ENCODE results near the gene METTL8. TPM values are rescaled to one million over a fixed set of nuclear protein-coding genes. Genes with fewer than 3 reads are reported as not detected.

METTL8 gene
- total RNA-seq, 2 donors from 2014 or later: 8.1 to 18.0 TPM

GRCh38 chr2:171320731-171321130 is 113.1 kb downstream of the METTL8 start:
- no peaks in the 10 kb centered on the region for H3K4me1 ChIP-seq (replicated peaks)
- intact Hi-C loops (cut with DNase I): no loop called here
- no peak for DNase-seq (ENCODE audit: low spot score)
- no peaks in the 10 kb centered on the region for H3K36me3 ChIP-seq
- no peak for TF ChIP-seq POLR2A (IDR thresholded peaks at IDR 0.05)
- no peak for TF ChIP-seq POLR2AphosphoS5 (IDR thresholded peaks at IDR 0.05)
- TF ChIP-seq, protein P1, sequence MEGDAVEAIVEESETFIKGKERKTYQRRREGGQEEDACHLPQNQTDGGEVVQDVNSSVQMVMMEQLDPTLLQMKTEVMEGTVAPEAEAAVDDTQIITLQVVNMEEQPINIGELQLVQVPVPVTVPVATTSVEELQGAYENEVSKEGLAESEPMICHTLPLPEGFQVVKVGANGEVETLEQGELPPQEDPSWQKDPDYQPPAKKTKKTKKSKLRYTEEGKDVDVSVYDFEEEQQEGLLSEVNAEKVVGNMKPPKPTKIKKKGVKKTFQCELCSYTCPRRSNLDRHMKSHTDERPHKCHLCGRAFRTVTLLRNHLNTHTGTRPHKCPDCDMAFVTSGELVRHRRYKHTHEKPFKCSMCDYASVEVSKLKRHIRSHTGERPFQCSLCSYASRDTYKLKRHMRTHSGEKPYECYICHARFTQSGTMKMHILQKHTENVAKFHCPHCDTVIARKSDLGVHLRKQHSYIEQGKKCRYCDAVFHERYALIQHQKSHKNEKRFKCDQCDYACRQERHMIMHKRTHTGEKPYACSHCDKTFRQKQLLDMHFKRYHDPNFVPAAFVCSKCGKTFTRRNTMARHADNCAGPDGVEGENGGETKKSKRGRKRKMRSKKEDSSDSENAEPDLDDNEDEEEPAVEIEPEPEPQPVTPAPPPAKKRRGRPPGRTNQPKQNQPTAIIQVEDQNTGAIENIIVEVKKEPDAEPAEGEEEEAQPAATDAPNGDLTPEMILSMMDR (IDR thresholded peaks at IDR 0.05): no peak
- no peak overlapping the region for H3K27ac ChIP-seq
- no peak overlapping the region for H3K4me3 ChIP-seq
- H3K9me3 ChIP-seq: no peaks in the 10 kb centered on the region
- no peaks in the 10 kb centered on the region for H3K27me3 ChIP-seq (replicated peaks; ENCODE audit: insufficient read depth)

DNA sequence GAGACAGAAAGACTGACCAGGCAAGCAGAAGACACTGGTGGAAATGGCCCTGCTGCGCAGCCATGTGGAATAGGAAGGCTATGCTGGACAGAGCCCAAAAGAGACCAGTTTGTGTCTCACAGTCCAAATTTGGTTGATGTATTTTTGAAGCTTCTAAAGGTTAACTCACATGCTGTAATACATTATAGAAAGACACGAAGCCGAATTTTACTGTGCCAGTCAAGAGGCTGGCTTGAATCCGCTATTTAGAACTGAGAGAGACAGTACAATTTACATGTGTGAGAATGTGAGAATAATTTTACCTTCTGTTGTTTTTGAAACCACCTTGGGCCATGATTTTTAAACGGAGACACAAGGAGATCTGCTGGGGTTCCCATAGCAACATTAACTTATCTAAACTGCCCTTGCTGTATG is 113.6 kb downstream of the METTL8 start:
- H3K9me3 ChIP-seq: no peaks in the 10 kb centered on the region
- H3K4me3 ChIP-seq: no peak overlapping the region
- H3K27ac ChIP-seq: no peak overlapping the region
- WGBS: 88% methylated on average over 5 of the region's 5 CpGs
- no peak for DNase-seq (ENCODE audit: low spot score)
- no peaks in the 10 kb centered on the region for H3K27me3 ChIP-seq (replicated peaks; ENCODE audit: insufficient read depth)
- TF ChIP-seq, protein P1 (IDR thresholded peaks at IDR 0.05): no peak
- TF ChIP-seq POLR2A (IDR thresholded peaks at IDR 0.05) (no peak), POLR2AphosphoS5 (IDR thresholded peaks at IDR 0.05) (no peak)
- H3K4me1 ChIP-seq (replicated peaks): no peaks in the 10 kb centered on the region
- intact Hi-C loops (cut with DNase I): no loop called here
- no peaks in the 10 kb centered on the region for H3K36me3 ChIP-seq

DNA sequence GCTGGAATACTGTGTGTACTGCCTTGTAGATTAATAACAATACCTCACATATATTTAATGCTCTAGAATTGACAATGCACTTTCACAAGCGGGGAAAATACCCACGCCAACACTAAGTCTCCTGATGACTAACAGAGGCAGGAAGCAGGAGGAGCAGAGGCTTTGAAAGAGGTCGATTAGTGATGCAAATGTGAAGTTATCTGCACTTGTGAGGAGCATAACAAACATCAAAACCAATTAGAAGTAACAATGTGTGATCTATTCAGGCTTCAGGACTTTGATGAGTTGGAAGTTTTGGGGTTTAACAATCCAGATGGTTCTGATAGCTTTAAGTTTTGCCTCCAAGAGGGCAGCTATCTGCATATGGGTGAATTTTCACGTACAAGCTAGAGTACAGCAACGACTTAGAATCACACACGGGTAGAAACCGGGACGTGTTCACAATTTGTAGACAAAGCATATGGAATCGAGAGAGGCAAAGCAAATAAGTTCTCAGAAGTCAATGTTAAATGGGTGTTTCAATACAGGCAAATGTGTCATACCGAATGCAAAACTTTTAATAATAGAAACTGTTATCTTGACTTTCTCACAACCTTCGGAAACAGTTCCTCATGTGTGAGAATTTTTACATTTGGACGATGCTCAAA is 114.5 kb downstream of the METTL8 start:
- no peak for TF ChIP-seq POLR2AphosphoS5 (IDR thresholded peaks at IDR 0.05)
- TF ChIP-seq, protein P1 (IDR thresholded peaks at IDR 0.05): no peak
- TF ChIP-seq POLR2A (IDR thresholded peaks at IDR 0.05): no peak
- 78% methylated on average over 12 of the region's 12 CpGs for WGBS
- no peak overlapping the region for H3K4me3 ChIP-seq
- H3K4me1 ChIP-seq (replicated peaks): no peaks in the 10 kb centered on the region
- no peaks in the 10 kb centered on the region for H3K27me3 ChIP-seq (replicated peaks; ENCODE audit: insufficient read depth)
- H3K9me3 ChIP-seq: no peaks in the 10 kb centered on the region
- intact Hi-C loops (cut with DNase I): no loop called here
- H3K36me3 ChIP-seq: no peaks in the 10 kb centered on the region
- no peak overlapping the region for H3K27ac ChIP-seq
- DNase-seq (ENCODE audit: low spot score): no peak

DNA sequence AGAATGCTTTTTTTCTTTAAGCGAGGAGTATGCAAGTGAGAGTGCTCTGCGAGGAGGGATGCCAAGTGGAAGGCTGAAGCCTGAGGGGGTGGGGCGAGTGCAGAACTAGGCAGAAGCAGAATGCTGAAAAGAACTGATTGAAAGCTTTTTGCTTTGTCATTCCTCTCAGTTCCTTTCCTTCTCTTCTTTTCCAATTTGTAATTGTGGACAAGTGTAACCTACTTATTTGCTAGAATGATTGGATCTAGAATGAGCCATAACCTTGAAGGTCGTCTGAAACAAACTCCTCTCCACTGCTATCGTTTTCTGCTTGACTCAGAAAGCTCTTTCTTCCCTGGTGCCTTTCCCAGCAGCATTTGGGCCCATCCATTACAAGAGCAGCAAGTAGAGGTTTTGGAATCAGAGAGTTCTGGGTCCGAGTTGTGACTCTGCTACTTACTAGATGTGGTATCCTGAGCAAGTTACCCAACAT is 115.3 kb downstream of the METTL8 start:
- no peaks in the 10 kb centered on the region for H3K4me1 ChIP-seq (replicated peaks)
- no peak for DNase-seq (ENCODE audit: low spot score)
- no peaks in the 10 kb centered on the region for H3K9me3 ChIP-seq
- intact Hi-C loops (cut with DNase I): no loop called here
- TF ChIP-seq POLR2AphosphoS5 (IDR thresholded peaks at IDR 0.05) (no peak), POLR2A (IDR thresholded peaks at IDR 0.05) (no peak)
- TF ChIP-seq, protein P1 (IDR thresholded peaks at IDR 0.05): no peak
- 37% methylated on average over 6 of the region's 6 CpGs for WGBS
- no peaks in the 10 kb centered on the region for H3K27me3 ChIP-seq (replicated peaks; ENCODE audit: insufficient read depth)
- H3K27ac ChIP-seq: no peak overlapping the region
- H3K36me3 ChIP-seq: no peaks in the 10 kb centered on the region
- no peak overlapping the region for H3K4me3 ChIP-seq

DNA sequence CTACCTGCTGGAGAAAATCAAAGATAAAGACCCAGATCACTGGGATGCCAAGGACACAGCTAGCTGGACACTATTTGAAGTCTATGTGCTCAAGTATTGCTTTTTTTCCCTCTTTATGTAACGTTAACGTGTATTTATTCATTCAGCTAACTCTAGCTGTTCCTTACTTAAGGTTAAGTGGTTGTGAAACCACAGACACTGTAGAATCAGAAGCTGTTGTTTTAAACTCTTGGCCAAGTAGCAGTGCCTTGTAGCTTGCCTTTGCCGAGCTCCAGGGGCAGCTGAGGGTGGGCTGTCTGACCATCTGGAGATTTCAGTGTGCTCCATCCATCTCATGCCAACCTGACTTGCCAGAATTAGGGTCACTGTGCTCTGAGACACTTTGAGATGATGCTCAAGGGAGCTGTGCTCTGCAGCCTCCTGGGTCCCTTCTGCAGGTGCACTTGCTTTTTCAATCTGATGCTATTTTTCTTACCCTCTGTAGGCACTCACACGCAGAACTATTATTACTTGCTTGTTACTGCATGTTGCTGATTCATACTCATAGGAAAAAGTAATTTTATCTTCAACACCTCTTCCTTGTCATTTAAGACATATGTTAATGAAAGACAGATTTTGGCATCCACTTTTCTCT is 116.2 kb downstream of the METTL8 start:
- TF ChIP-seq POLR2A (IDR thresholded peaks at IDR 0.05): no peak
- TF ChIP-seq, protein P1 (IDR thresholded peaks at IDR 0.05): no peak
- no peak for TF ChIP-seq POLR2AphosphoS5 (IDR thresholded peaks at IDR 0.05)
- Histone ChIP-seq H3K27ac (no peak overlapping the region), H3K4me3 (no peak overlapping the region), H3K4me1 (replicated peaks) (no peaks in the 10 kb centered on the region), H3K27me3 (replicated peaks; ENCODE audit: insufficient read depth) (no peaks in the 10 kb centered on the region), H3K9me3 (no peaks in the 10 kb centered on the region), H3K36me3 (no peaks in the 10 kb centered on the region)
- WGBS: 79% methylated on average over 4 of the region's 4 CpGs
- DNase-seq (ENCODE audit: low spot score): no peak
- intact Hi-C loops (cut with DNase I): no loop called here

Measured in prostate gland (tissue), 2 donors.